Gastrocnemius medialis (tissue), 4 donors: ENCODE data around the gene SPG7. TPM values are rescaled to one million over a fixed set of nuclear protein-coding genes. Genes with fewer than 3 reads are reported as not detected.

ENCODE experiments used
- ATAC-seq, 2 donors: fragments of 150-250 bp; one replicate each; pipeline ENCODE4 v1.9.1; 2016
- DNase-seq, 2 donors: peaks; one replicate each; pipeline ENCODE4 v3.0.0-alpha.2; 2019
- H3K27ac ChIP-seq, 4 donors: fragments of 200-600 bp; sonication (generic); 1 replicate in 1 of 4; 2 replicates in 3 of 4; pipeline ENCODE4 v1.5.1; 2016 to 2018; ENCODE audit warnings: mild to moderate bottlenecking in 2 of 4, moderate library complexity in 1 of 4
- H3K27me3 ChIP-seq, 3 donors: fragments of 200-600 bp; sonication (generic) in 2 of 3; 1 replicate in 1 of 3; 2 replicates in 2 of 3; pipeline versions ENCODE4 v1.5.1 to v1.6.0; 2016 to 2019; ENCODE audit warnings: mild to moderate bottlenecking in 1 of 3, moderate library complexity in 1 of 3
- H3K36me3 ChIP-seq, 2 donors: fragments of 200-600 bp; sonication (generic) in 1 of 2; one replicate each; pipeline ENCODE4 v1.5.1; 2017 to 2018
- H3K4me1 ChIP-seq, 2 donors: fragments of 200-600 bp; sonication (generic) in 1 of 2; one replicate each; pipeline ENCODE4 v1.5.1; 2016 to 2017; ENCODE audit warnings: mild to moderate bottlenecking in 2 of 2
- H3K4me3 ChIP-seq, 4 donors: fragments of 200-600 bp; sonication (generic) in 3 of 4; 1 replicate in 1 of 4; 2 replicates in 3 of 4; pipeline ENCODE4 v1.5.1; 2016 to 2019; ENCODE audit warnings: mild to moderate bottlenecking in 2 of 4
- H3K9me3 ChIP-seq, 3 donors: fragments of 200-600 bp; sonication (generic) in 2 of 3; 1 replicate in 1 of 3; 2 replicates in 2 of 3; pipeline ENCODE4 v1.5.1; 2016 to 2019
- CTCF ChIP-seq, 5 experiments: fragments of 450-650 bp in 3 of 5; fragments of 200-600 bp in 2 of 5; sonication (generic) in 2 of 5; IDR thresholded peaks in 4 of 5; conservative IDR thresholded peaks in 1 of 5; 1 replicate in 4 of 5; 2 replicates in 1 of 5; pipeline ENCODE4 v1.5.1; 2016 to 2019; ENCODE audit warnings: antibody characterized with exemption in 5 of 5, mild to moderate bottlenecking in 3 of 5, moderate library complexity in 3 of 5
- POLR2A ChIP-seq, 2 donors: fragments of 450-650 bp; IDR thresholded peaks; one replicate each; pipeline ENCODE4 v1.6.1; 2017; ENCODE audit warnings: antibody characterized with exemption in 2 of 2, mild to moderate bottlenecking in 2 of 2, moderate library complexity in 2 of 2
- in situ Hi-C, 4 donors: fragments of 200-750 bp; cut with MboI; loops; one replicate each; pipeline versions ENCODE4 v1.15.0 to v1.8.0; 2017; ENCODE audit warnings: low sequenced_read_pairs in 4 of 4
- intact Hi-C: fragments of 100-400 bp; cut with DNase I; formaldehyde crosslinking; loops from one replicate; pipeline ENCODE4 v1.15.1; 2023; ENCODE audit warnings: low total_unique reads
- total RNA-seq, 4 donors: library from RNA; depleted of rRNA; stranded (reverse); fragments of >200 nt; gene quantifications; one replicate each; pipeline versions ENCODE4 v1.1.0 to v1.2.3, GENCODE V29; 2016

Gene SPG7
- total RNA-seq, 4 donors from 2014 or later = 67.7 to 117 (median 100.0) TPM

GRCh38 chr16:89602273-89602951 lies 94.2 kb downstream of the SPG7 start:
- DNase-seq (no peak), ATAC-seq (no peak)
- no peak for TF ChIP-seq POLR2A (IDR thresholded peaks at IDR 0.05)
- TF ChIP-seq CTCF (IDR thresholded peaks at IDR 0.05 in 4 of 5, conservative IDR thresholded peaks at IDR 0.05 in 1 of 5) = no peak
- no peak overlapping the region for H3K27ac ChIP-seq
- in situ Hi-C loops = no loop called here
- intact Hi-C loops = no loop called here
- H3K4me3 ChIP-seq = no peak overlapping the region
- no peaks in the 10 kb centered on the region for H3K9me3 ChIP-seq
- H3K36me3 ChIP-seq = no peaks in the 10 kb centered on the region
- H3K27me3 ChIP-seq = peaks cover 0 to 27% (median 6%) of the 10 kb centered on the region in 3 donors
- no peaks in the 10 kb centered on the region for H3K4me1 ChIP-seq

GRCh38 chr16:89602952-89603590 lies 94.9 kb downstream of the SPG7 start:
- intact Hi-C loops (no loop called here), in situ Hi-C loops (no loop called here)
- H3K27me3 ChIP-seq = peaks cover 0 to 27% (median 6%) of the 10 kb centered on the region in 3 donors
- H3K9me3 ChIP-seq = no peaks in the 10 kb centered on the region
- H3K4me1 ChIP-seq = no peaks in the 10 kb centered on the region
- DNase-seq = no peak
- TF ChIP-seq POLR2A (IDR thresholded peaks at IDR 0.05) = no peak
- no peak for TF ChIP-seq CTCF (IDR thresholded peaks at IDR 0.05 in 4 of 5, conservative IDR thresholded peaks at IDR 0.05 in 1 of 5)
- no peak for ATAC-seq
- no peak overlapping the region for H3K27ac ChIP-seq
- H3K4me3 ChIP-seq = no peak overlapping the region
- no peaks in the 10 kb centered on the region for H3K36me3 ChIP-seq

GRCh38 chr16:89604764-89605163 lies 96.6 kb downstream of the SPG7 start:
- Histone ChIP-seq H3K27me3 (peaks cover 2 to 27% (median 10%) of the 10 kb centered on the region in 3 donors), H3K4me3 (no peak overlapping the region), H3K36me3 (no peaks in the 10 kb centered on the region), H3K4me1 (no peaks in the 10 kb centered on the region), H3K27ac (no peak overlapping the region), H3K9me3 (no peaks in the 10 kb centered on the region)
- ATAC-seq = no peak
- DNase-seq = no peak
- in situ Hi-C loops (no loop called here), intact Hi-C loops (no loop called here)
- no peak for TF ChIP-seq POLR2A (IDR thresholded peaks at IDR 0.05)
- TF ChIP-seq CTCF (IDR thresholded peaks at IDR 0.05 in 4 of 5, conservative IDR thresholded peaks at IDR 0.05 in 1 of 5) = no peak

GRCh38 chr16:89605186-89605970 lies 97.2 kb downstream of the SPG7 start:
- no peak overlapping the region for H3K4me3 ChIP-seq
- H3K9me3 ChIP-seq = no peaks in the 10 kb centered on the region
- DNase-seq (no peak), ATAC-seq (no peak)
- no peak overlapping the region for H3K27ac ChIP-seq
- TF ChIP-seq POLR2A (IDR thresholded peaks at IDR 0.05) = no peak
- no peak for TF ChIP-seq CTCF (IDR thresholded peaks at IDR 0.05 in 4 of 5, conservative IDR thresholded peaks at IDR 0.05 in 1 of 5)
- no peaks in the 10 kb centered on the region for H3K4me1 ChIP-seq
- intact Hi-C loops = no loop called here
- in situ Hi-C loops = no loop called here
- no peaks in the 10 kb centered on the region for H3K36me3 ChIP-seq
- H3K27me3 ChIP-seq = peaks cover 2 to 27% (median 10%) of the 10 kb centered on the region in 3 donors
